COLO829 (cell line): ENCODE measurements around the gene ALOX5AP.
A peak's percentile ranks its signal among the peaks of the same experiment; 100 is the strongest.

Experiments
- DNase-seq: peaks from one replicate; pipeline ENCODE4 v3.0.0; 2012; ENCODE audit warnings: low spot score

Gene ALOX5AP

GRCh38 chr13:30762643-30763042 lies 27.3 kb downstream of the ALOX5AP start:
- no peak for DNase-seq

- no peak for DNase-seq
These were observed 28.6 kb downstream of the ALOX5AP start for GRCh38 chr13:30763786-30764413.

- DNase-seq, result no peak
These were observed 30.9 kb downstream of the ALOX5AP start for GRCh38 chr13:30766231-30766630.

GRCh38 chr13:30770929-30771328 lies 35.6 kb downstream of the ALOX5AP start:
- no peak for DNase-seq

GRCh38 chr13:30773561-30773960 lies 38.2 kb downstream of the ALOX5AP start:
- no peak for DNase-seq

GRCh38 chr13:30774214-30774730 lies 38.9 kb downstream of the ALOX5AP start:
- no peak for DNase-seq

- DNase-seq, result no peak
These were observed 41.3 kb downstream of the ALOX5AP start for GRCh38 chr13:30776661-30777060.

GRCh38 chr13:30779016-30779415 lies 43.7 kb downstream of the ALOX5AP start:
- DNase-seq, result no peak

GRCh38 chr13:30779608-30780007 lies 44.3 kb downstream of the ALOX5AP start:
- DNase-seq, result no peak

GRCh38 chr13:30780338-30780981 lies 45.1 kb downstream of the ALOX5AP start:
- no peak for DNase-seq

GRCh38 chr13:30785191-30785850 lies 50.0 kb downstream of the ALOX5AP start:
- DNase-seq, result no peak

GRCh38 chr13:30786648-30787047 lies 51.3 kb downstream of the ALOX5AP start:
- DNase-seq, result no peak

GRCh38 chr13:30787738-30788525 lies 52.6 kb downstream of the ALOX5AP start:
- DNase-seq, result no peak

GRCh38 chr13:30789166-30789862 lies 54.0 kb downstream of the ALOX5AP start:
- DNase-seq, result no peak

GRCh38 chr13:30790592-30790991 lies 55.2 kb downstream of the ALOX5AP start:
- no peak for DNase-seq

- DNase-seq, result no peak
These were observed 56.1 kb downstream of the ALOX5AP start for GRCh38 chr13:30791354-30792001.

- DNase-seq, result peak; percentile 82
These were observed 57.1 kb downstream of the ALOX5AP start for GRCh38 chr13:30792285-30793000.

- DNase-seq, result peak; percentile 46
These were observed 60.8 kb downstream of the ALOX5AP start for GRCh38 chr13:30796132-30796572.

- DNase-seq, result no peak
These were observed 61.6 kb downstream of the ALOX5AP start for GRCh38 chr13:30796631-30797601.
